IMR-90 (cell line): Measurements from ENCODE around the gene FARP1. TPM values are rescaled to one million over a fixed set of nuclear protein-coding genes. Genes with fewer than 3 reads are reported as not detected.

Source experiments
- ATAC-seq: fragments of 200-7000 bp; cut with Tn5 transposase; 2 replicates; pipeline ENCODE4 v1.9.1; 2020; ENCODE audit warnings: low read depth, mild to moderate bottlenecking, moderate library complexity
- BruUV-seq: library from RNA; stranded (reverse); fragments of 400-500 nt; replicated peaks from 2 replicates; lab custom pipeline; 2021; lab: Mats Ljungman, UMichigan
- CTCF ChIA-PET: fragments of 300-600 bp; formaldehyde crosslinking; extraction: SDS; loops from one replicate; lab custom pipeline; 2021; ENCODE audit warnings: antibody characterized with exemption; lab: Yijun Ruan, JAX
- POLR2A ChIA-PET: fragments of 300-600 bp; sonication (Branson Sonifier 250); formaldehyde crosslinking; loops from one replicate; lab custom pipeline; 2022; ENCODE audit warnings: antibody characterized with exemption; ENCODE audit not compliant: unreplicated experiment; lab: Charles Lee
- DNase-seq: peaks from one replicate; pipeline ENCODE4 v3.0.0; 2013
- H2AFZ ChIP-seq: replicated peaks from 2 replicates; pipeline ENCODE3; 2013; ENCODE audit warnings: low read length, mild to moderate bottlenecking; ENCODE audit not compliant: poor library complexity
- H2AK5ac ChIP-seq: 2 replicates; pipeline ENCODE4 v1.6.1; 2013; ENCODE audit warnings: low read depth, low read length, inconsistent platforms
- H2AK9ac ChIP-seq: replicated peaks from 2 replicates; pipeline ENCODE3; 2013; ENCODE audit warnings: mild to moderate bottlenecking, low read depth, low read length, moderate library complexity; ENCODE audit not compliant: poor library complexity
- H2BK120ac ChIP-seq: 2 replicates; pipeline ENCODE4 v1.6.1; 2013; ENCODE audit warnings: low read depth, low read length, inconsistent platforms
- H2BK15ac ChIP-seq: 3 replicates; pipeline ENCODE4 v1.6.1; 2013; ENCODE audit warnings: low read depth, low read length, inconsistent platforms
- H2BK20ac ChIP-seq: 2 replicates; pipeline ENCODE4 v1.6.1; 2013; ENCODE audit warnings: low read depth, mild to moderate bottlenecking, inconsistent platforms, low read length, moderate library complexity
- H2BK5ac ChIP-seq: 2 replicates; pipeline ENCODE4 v1.6.1; 2013; ENCODE audit warnings: mild to moderate bottlenecking, low read depth, low read length, inconsistent platforms; ENCODE audit not compliant: poor library complexity, severe bottlenecking
- H3K14ac ChIP-seq: replicated peaks from 2 replicates; pipeline ENCODE4 v1.6.1; 2013; ENCODE audit warnings: low read depth, low read length, inconsistent platforms
- H3K18ac ChIP-seq: 2 replicates; pipeline ENCODE4 v1.6.1; 2013; ENCODE audit warnings: low read depth, low read length, control low read depth
- H3K23ac ChIP-seq: 2 replicates; pipeline ENCODE4 v1.6.1; 2013; ENCODE audit warnings: low read depth, low read length, inconsistent platforms
- H3K27ac ChIP-seq: 2 replicates; pipeline ENCODE4 v1.5.1; 2013; ENCODE audit warnings: mild to moderate bottlenecking, control low read depth, low read length; ENCODE audit not compliant: insufficient read depth
- H3K27me3 ChIP-seq: 2 replicates; pipeline ENCODE4 v1.6.1; 2013; ENCODE audit warnings: low read length; ENCODE audit not compliant: control insufficient read depth, insufficient read depth
- H3K36me3 ChIP-seq: 2 replicates; pipeline ENCODE4 v1.6.1; 2013; ENCODE audit warnings: low read length, mixed read lengths; ENCODE audit not compliant: control insufficient read depth, insufficient read depth
- H3K4ac ChIP-seq: 2 replicates; pipeline ENCODE4 v1.6.1; 2013; ENCODE audit warnings: low read depth, low read length, inconsistent platforms
- H3K4me1 ChIP-seq: 2 replicates; pipeline ENCODE4 v1.6.1; 2013; ENCODE audit warnings: low read length, mixed read lengths; ENCODE audit not compliant: control insufficient read depth, insufficient read depth
- H3K4me2 ChIP-seq: 2 replicates; pipeline ENCODE4 v1.6.1; 2013; ENCODE audit warnings: low read depth, mild to moderate bottlenecking, control low read depth, low read length, moderate library complexity
- H3K4me3 ChIP-seq: 2 replicates; pipeline ENCODE4 v1.5.1; 2013; ENCODE audit warnings: low read depth, mild to moderate bottlenecking, control low read depth, low read length, moderate library complexity; ENCODE audit not compliant: insufficient read depth
- H3K56ac ChIP-seq: 2 replicates; pipeline ENCODE4 v1.6.1; 2013; ENCODE audit warnings: low read length, inconsistent platforms; ENCODE audit not compliant: insufficient read depth; ENCODE audit errors: extremely low read depth
- H3K79me1 ChIP-seq, 2 experiments: 2 replicates each; pipeline ENCODE4 v1.6.1; 2013; ENCODE audit warnings: low read length in 2 of 2, inconsistent platforms in 1 of 2, low read depth in 1 of 2
- H3K9ac ChIP-seq: 2 replicates; pipeline ENCODE4 v1.6.1; 2013; ENCODE audit warnings: low read depth, low read length, control low read depth
- H3K9me1 ChIP-seq: 2 replicates; pipeline ENCODE4 v1.6.1; 2013; ENCODE audit warnings: low read length, inconsistent platforms; ENCODE audit not compliant: insufficient read depth
- H3K9me3 ChIP-seq: 2 replicates; pipeline ENCODE4 v1.6.1; 2013; ENCODE audit warnings: low read length; ENCODE audit not compliant: control insufficient read depth, insufficient read depth
- H4K20me1 ChIP-seq: 2 replicates; pipeline ENCODE4 v1.6.1; 2013; ENCODE audit warnings: low read length, inconsistent platforms; ENCODE audit not compliant: insufficient read depth
- H4K5ac ChIP-seq: 2 replicates; pipeline ENCODE4 v1.6.1; 2013; ENCODE audit warnings: mild to moderate bottlenecking, low read depth, low read length, control low read depth
- H4K8ac ChIP-seq, 2 experiments: 2 replicates each; pipeline ENCODE4 v1.6.1; 2013; ENCODE audit warnings: low read depth in 2 of 2, low read length in 2 of 2, control low read depth in 1 of 2, inconsistent platforms in 1 of 2
- H4K91ac ChIP-seq: 2 replicates; pipeline ENCODE4 v1.6.1; 2013; ENCODE audit warnings: low read depth, low read length, inconsistent platforms; ENCODE audit not compliant: insufficient read depth
- BHLHE40 ChIP-seq: fragments of 150-350 bp; IDR thresholded peaks from 2 replicates; pipeline ENCODE4 v1.6.1; 2016; ENCODE audit warnings: mild to moderate bottlenecking, low read depth, low read length
- CHD1 ChIP-seq: IDR thresholded peaks from 2 replicates; pipeline ENCODE4 v1.6.1; 2012; ENCODE audit warnings: low read depth, low read length, improper control_type of control experiment
- ELK1 ChIP-seq: fragments of 150-350 bp; IDR thresholded peaks from 2 replicates; pipeline ENCODE4 v1.6.1; 2016; ENCODE audit warnings: low read depth, mild to moderate bottlenecking, low read length, moderate library complexity, borderline replicate concordance
- FOS ChIP-seq: fragments of 150-350 bp; IDR thresholded peaks from 2 replicates; pipeline ENCODE4 v1.6.1; 2016; ENCODE audit warnings: low read depth, low read length
- MAFK ChIP-seq: IDR thresholded peaks from 2 replicates; pipeline ENCODE4 v1.6.1; 2012; ENCODE audit warnings: low read depth, low read length, improper control_type of control experiment
- MAZ ChIP-seq: IDR thresholded peaks from 2 replicates; pipeline ENCODE4 v1.6.1; 2012; ENCODE audit warnings: low read depth, mild to moderate bottlenecking, low read length, improper control_type of control experiment, moderate library complexity, borderline replicate concordance
- MXI1 ChIP-seq: IDR thresholded peaks from 2 replicates; pipeline ENCODE4 v1.6.1; 2012; ENCODE audit warnings: low read depth, mild to moderate bottlenecking, low read length, moderate library complexity, borderline replicate concordance
- NFE2L2 ChIP-seq: fragments of 150-350 bp; IDR thresholded peaks from 2 replicates; pipeline ENCODE4 v1.6.1; 2016; ENCODE audit warnings: low read depth, mild to moderate bottlenecking, low read length
- POLR2A ChIP-seq: IDR thresholded peaks from 2 replicates; pipeline ENCODE4 v1.6.1; 2012; ENCODE audit warnings: mild to moderate bottlenecking, low read depth, low read length
- RCOR1 ChIP-seq: IDR thresholded peaks from 2 replicates; pipeline ENCODE4 v1.6.1; 2012; ENCODE audit warnings: mild to moderate bottlenecking, low read length, improper control_type of control experiment; ENCODE audit not compliant: insufficient replicate concordance
- RFX5 ChIP-seq: IDR thresholded peaks from 2 replicates; pipeline ENCODE4 v1.8.0; 2012; ENCODE audit warnings: low read depth, mild to moderate bottlenecking, low read length, moderate library complexity
- SMC3 ChIP-seq: fragments of 150-350 bp; IDR thresholded peaks from 2 replicates; pipeline ENCODE4 v1.6.1; 2016; ENCODE audit warnings: low read depth, mild to moderate bottlenecking, antibody characterized with exemption, low read length, moderate library complexity
- USF2 ChIP-seq: fragments of 150-350 bp; IDR thresholded peaks from 2 replicates; pipeline ENCODE4 v1.6.1; 2017; ENCODE audit warnings: mild to moderate bottlenecking, antibody characterized with exemption, low read length, low read depth
- WGBS, 2 experiments: methylation state at CpG; one replicate each; pipeline versions ENCODE4 v1.1.5 to v1.1.7; 2013; ENCODE audit warnings: missing lambda C conversion rate in 2 of 2; ENCODE audit not compliant: insufficient read length in 1 of 2; ENCODE audit errors: extremely low coverage in 2 of 2; 5-methylcytosine and 5-hydroxymethylcytosine counted together
- dilution Hi-C: fragments of 300-500 bp; cut with HindIII; formaldehyde crosslinking; loops from one replicate; pipeline ENCODE4 v1.14.3; 2018; ENCODE audit warnings: low sequenced_read_pairs; ENCODE audit not compliant: unreplicated experiment
- in situ Hi-C: fragments of 300-500 bp; cut with MboI; formaldehyde crosslinking; loops from 3 replicates; pipeline ENCODE4 v1.14.3; 2019; ENCODE audit warnings: low sequenced_read_pairs, inconsistent platforms, mixed read lengths
- intact Hi-C: fragments of 100-400 bp; cut with micrococcal nuclease; formaldehyde crosslinking; loops from 2 replicates; pipeline ENCODE4 v1.10.0; 2022
- polyA plus RNA-seq, 3 experiments: library from polyadenylated mRNA; depleted of rRNA; stranded (reverse); fragments of >200 nt; gene quantifications; 2 replicates each; pipeline ENCODE4 v1.2.3, GENCODE V29; 2012; ENCODE audit warnings: low replicate concordance in 1 of 3
- total RNA-seq: library from RNA; depleted of rRNA; stranded (reverse); fragments of >200 nt; gene quantifications from 2 replicates; pipeline ENCODE4 v1.2.3, GENCODE V29; 2012

The FARP1 gene
- total and polyA plus RNA-seq, 2 of the 4 experiments (the other 2 are of a cell fraction): 39.6 to 57.0 TPM

- intact Hi-C loops: no loop called here
- Histone ChIP-seq H4K20me1 (peaks cover 4% of the 10 kb centered on the region; the same call in 1 of the 2 replicates), H2AK9ac (peak overlapping the region; percentile 29), H3K36me3 (peaks cover 83% of the 10 kb centered on the region), H3K27ac (no peak overlapping the region), H3K18ac (no peak overlapping the region), H3K4me2 (no peak overlapping the region), H3K9ac (no peak overlapping the region), H3K27me3 (no peaks in the 10 kb centered on the region), H2AK5ac (no peak overlapping the region; the same call in 1 of the 2 replicates), H4K91ac (no peak overlapping the region), H2BK15ac (no peak overlapping the region), H3K4me3 (no peak overlapping the region), H3K14ac (no peak overlapping the region), H3K23ac (no peak overlapping the region), H3K9me1 (peaks cover 5% of the 10 kb centered on the region), H4K5ac (no peak overlapping the region), H2AFZ (no peak overlapping the region), H2BK20ac (no peak overlapping the region), H3K4ac (no peak overlapping the region), H3K9me3 (no peaks in the 10 kb centered on the region), H3K79me1 (peaks cover 0 to 14% of the 10 kb centered on the region in 2 experiments; a peak in 1 of 4 replicates), H2BK5ac (no peak overlapping the region), H4K8ac (no peak overlapping the region), H3K4me1 (no peaks in the 10 kb centered on the region), H3K56ac (no peak overlapping the region), H2BK120ac (no peak overlapping the region)
- no TSS peak for BruUV-seq
- no peak for TF ChIP-seq POLR2A
- TF ChIP-seq MAZ: no peak
- no peak for TF ChIP-seq RFX5
- TF ChIP-seq FOS: no peak
- no peak for TF ChIP-seq BHLHE40
- TF ChIP-seq MAFK: no peak
- TF ChIP-seq ELK1: no peak
- no peak for TF ChIP-seq MXI1
- TF ChIP-seq CHD1: no peak
- TF ChIP-seq RCOR1: no peak
- no peak for TF ChIP-seq NFE2L2
- no peak for TF ChIP-seq USF2
- TF ChIP-seq SMC3: no peak
- ChIA-PET POLR2A (no interaction called here), CTCF (no interaction called here)
- in situ Hi-C loops: loop anchor here (25.0 kb wide), 1 partner anchor 601 kb away; no protein-coding TSS in a partner anchor
- 91% methylated on average over 7 of the region's 12 CpGs; no CpG with 5 or more reads in 1 of the 2 experiments for WGBS, 2 experiments
- dilution Hi-C loops: no loop called here
- DNase-seq (no peak), ATAC-seq (no peak)
Measured at GRCh38 chr13:98436233-98436910, 293.5 kb downstream of the FARP1 start.
